ENCODE data around the gene KRTAP10-7. TPM values are rescaled to one million over a fixed set of nuclear protein-coding genes. Genes with fewer than 3 reads are reported as not detected.
A peak's percentile ranks its signal among the peaks of the same experiment; 100 is the strongest.
"Not testable (repeated sequence)": the region's sequence is repeated elsewhere in the genome, so short reads cannot be mapped to it uniquely, and the experiment has no call there.

Gene KRTAP10-7
- total RNA-seq, 1 donor from 2014 or later: not detected

DNA sequence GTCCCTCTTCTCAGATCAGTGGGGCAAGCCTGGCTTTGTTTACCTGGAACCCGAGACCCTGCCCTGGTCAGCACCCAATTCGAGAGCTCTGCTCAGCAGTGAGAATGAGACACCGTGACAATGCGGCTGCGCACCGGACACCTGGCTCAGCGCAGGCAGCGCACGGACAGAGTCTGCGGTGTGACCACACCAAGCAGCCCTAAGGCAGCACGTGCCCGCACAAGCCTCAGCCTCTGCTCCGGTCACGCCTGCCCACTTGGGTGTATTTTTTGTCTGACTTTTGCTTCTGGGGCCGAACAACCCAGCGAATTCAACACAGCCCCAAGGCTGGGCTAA is 16.2 kb downstream of the KRTAP10-7 start:
- Mint-ChIP-seq H3K27me3 (no peaks in the 10 kb centered on the region), H3K36me3 (ENCODE audit: low read depth) (peaks cover 22% of the 10 kb centered on the region), H3K4me1 (peaks cover 17% of the 10 kb centered on the region), H3K9me3 (peaks cover 22% of the 10 kb centered on the region), H3K4me3 (no peak overlapping the region), H3K27ac (no peak overlapping the region)
- DNase-seq: no peak
- intact Hi-C loops (cut with micrococcal nuclease): no loop called here

DNA sequence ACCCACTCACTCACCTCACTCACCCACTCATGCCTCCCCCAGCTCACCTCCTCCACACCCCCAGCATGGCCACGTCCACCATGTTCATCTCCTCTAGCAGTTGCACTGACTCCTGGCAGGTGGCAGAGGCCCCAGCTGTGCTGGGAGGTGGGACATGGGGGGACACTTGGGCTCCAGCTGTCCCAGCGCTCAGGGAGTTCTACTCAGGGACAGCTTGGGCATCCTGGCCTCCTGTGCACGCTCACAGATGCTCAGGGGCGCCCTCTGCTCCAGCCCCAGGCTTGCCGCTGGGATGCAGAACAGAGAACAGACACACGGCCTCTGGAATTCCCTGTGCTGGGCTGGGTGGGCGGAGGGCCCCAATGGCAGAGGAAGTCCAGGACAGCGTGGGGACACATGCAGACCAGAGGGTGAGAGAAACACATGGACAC is 16.7 kb downstream of the KRTAP10-7 start:
- Mint-ChIP-seq H3K27ac (no peak overlapping the region), H3K4me3 (no peak overlapping the region), H3K36me3 (ENCODE audit: low read depth) (peaks cover 22% of the 10 kb centered on the region), H3K27me3 (no peaks in the 10 kb centered on the region), H3K4me1 (peaks cover 17% of the 10 kb centered on the region), H3K9me3 (peaks cover 22% of the 10 kb centered on the region)
- intact Hi-C loops (cut with micrococcal nuclease): no loop called here
- DNase-seq: no peak

DNA sequence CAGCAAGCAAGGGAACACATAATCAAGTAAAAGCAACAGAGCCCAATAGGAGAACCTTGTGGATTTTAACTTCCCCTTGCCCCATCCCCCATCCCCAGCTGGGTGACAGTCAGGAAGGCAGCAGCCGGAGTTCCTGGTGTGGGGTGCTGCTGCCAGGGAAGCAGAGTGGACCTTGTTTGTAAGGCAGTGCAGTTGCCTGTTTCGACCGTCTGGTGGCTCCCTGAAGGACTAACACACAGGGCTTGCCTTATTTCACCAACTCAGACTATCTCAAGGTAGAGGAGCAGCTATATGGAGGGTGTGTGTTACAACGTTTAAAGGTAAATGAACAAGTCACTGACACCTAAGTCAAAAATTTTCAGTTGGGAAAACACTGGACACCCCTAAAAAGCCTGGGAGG is 18.1 kb downstream of the KRTAP10-7 start:
- Mint-ChIP-seq H3K27me3 (peaks cover 2% of the 10 kb centered on the region), H3K27ac (peak overlapping the region; percentile 87), H3K9me3 (peaks cover 30% of the 10 kb centered on the region)

DNA sequence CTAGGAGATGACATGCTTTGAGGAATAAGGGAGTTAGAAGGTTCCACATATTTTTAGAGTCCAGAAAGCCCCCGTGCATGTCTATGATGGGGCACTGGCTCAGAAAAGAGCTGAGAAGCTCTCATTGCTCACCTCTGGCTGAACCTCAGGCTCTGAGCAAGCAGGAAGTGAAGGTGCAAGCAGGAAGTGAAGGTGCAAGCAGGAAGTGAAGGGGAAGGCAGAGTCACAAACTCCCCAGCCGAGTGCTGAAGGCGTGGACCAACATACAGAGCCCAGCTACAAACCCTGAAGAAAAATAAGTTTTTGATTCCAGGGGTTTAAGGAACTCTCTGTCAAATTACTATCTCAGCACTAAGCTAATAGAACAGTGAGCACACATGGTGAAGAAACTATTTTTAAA is 18.5 kb downstream of the KRTAP10-7 start:
- Mint-ChIP-seq H3K36me3 (ENCODE audit: low read depth) (peaks cover 25% of the 10 kb centered on the region), H3K4me3 (peak overlapping the region; percentile 60), H3K4me1 (peaks cover 17% of the 10 kb centered on the region), H3K27me3 (peaks cover 2% of the 10 kb centered on the region), H3K27ac (peak overlapping the region; percentile 87), H3K9me3 (peaks cover 34% of the 10 kb centered on the region)
- intact Hi-C loops (cut with micrococcal nuclease): no loop called here
- peak; percentile 84 for DNase-seq

More for the DNA sequence above, 18.1 kb downstream of the KRTAP10-7 start:
- Mint-ChIP-seq H3K4me1 (peaks cover 17% of the 10 kb centered on the region), H3K4me3 (peak overlapping the region; percentile 60), H3K36me3 (ENCODE audit: low read depth) (peaks cover 23% of the 10 kb centered on the region)
- DNase-seq: no peak
- intact Hi-C loops (cut with micrococcal nuclease): no loop called here

DNA sequence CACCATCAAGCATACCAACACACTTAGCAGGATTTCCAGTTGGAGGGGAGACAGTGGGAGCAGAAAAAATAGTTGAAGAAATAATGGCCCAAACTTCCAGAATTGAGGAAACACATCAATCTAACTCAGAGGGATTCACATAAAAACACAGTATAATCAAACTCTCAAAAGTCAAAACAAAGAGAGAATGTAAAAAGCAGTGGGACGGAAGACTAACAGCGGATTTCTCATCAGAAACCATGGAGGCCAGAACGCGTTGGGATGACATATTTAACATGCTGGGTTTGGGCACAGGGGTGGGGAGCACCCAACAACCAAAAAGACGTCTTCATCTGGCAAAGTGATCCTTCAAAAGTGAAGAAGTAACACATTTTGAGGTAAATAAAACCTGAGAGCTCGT is 19.5 kb downstream of the KRTAP10-7 start:
- intact Hi-C loops (cut with micrococcal nuclease): no loop called here
- H3K4me1 Mint-ChIP-seq: peaks cover 17% of the 10 kb centered on the region
- no peak overlapping the region for H3K4me3 Mint-ChIP-seq
- H3K9me3 Mint-ChIP-seq: peaks cover 44% of the 10 kb centered on the region
- no peak for DNase-seq
- peaks cover 2% of the 10 kb centered on the region for H3K27me3 Mint-ChIP-seq
- no peak overlapping the region for H3K27ac Mint-ChIP-seq
- peaks cover 28% of the 10 kb centered on the region for H3K36me3 Mint-ChIP-seq (ENCODE audit: low read depth)

DNA sequence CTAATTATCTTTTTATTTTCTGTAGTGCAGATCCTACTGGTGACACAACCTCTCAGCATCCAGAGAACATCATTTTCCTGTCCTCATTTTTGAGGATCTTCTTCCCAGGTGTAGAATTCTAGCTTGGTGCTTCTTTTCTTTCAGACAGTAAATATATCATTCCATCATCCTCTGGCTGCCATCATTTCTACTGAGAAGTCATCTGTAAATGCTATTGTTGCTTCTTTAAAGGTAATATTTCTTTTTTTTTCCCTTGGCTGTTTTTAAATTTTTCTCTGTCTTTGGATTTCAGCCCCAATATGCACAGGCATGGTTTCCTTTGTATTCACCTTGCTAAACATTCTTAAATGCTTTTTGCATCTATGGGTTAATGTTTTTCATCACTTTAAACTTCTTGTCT is 23.2 kb downstream of the KRTAP10-7 start:
- Mint-ChIP-seq H3K36me3 (ENCODE audit: low read depth) (peaks cover 25% of the 10 kb centered on the region), H3K4me1 (peaks cover 12% of the 10 kb centered on the region), H3K9me3 (peaks cover 45% of the 10 kb centered on the region), H3K27ac (no peak overlapping the region), H3K27me3 (peaks cover 2% of the 10 kb centered on the region), H3K4me3 (no peak overlapping the region)
- no peak for DNase-seq
- intact Hi-C loops (cut with micrococcal nuclease): no loop called here

DNA sequence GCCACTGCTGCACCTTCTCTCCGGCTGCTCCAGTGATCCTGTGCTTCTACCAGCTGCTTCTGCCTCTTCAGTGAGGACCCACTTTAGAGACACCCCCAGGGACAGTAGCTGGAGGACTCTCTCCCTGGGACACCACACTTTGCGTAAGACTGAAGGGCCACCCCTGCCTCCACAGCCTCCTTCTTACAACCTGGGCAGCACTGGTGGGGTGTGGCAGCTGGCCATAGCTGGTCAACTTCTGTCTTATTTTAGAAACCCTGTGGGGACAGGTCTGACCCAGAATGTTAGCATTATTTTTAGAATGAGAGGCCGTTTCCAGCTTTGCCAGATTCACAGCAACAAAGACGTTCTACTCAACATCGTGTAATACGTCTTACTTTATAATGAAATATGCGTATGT is 25.4 kb downstream of the KRTAP10-7 start:
- Mint-ChIP-seq H3K9me3 (peaks cover 37% of the 10 kb centered on the region), H3K4me1 (peaks cover 4% of the 10 kb centered on the region)
- intact Hi-C loops (cut with micrococcal nuclease): no loop called here

DNA sequence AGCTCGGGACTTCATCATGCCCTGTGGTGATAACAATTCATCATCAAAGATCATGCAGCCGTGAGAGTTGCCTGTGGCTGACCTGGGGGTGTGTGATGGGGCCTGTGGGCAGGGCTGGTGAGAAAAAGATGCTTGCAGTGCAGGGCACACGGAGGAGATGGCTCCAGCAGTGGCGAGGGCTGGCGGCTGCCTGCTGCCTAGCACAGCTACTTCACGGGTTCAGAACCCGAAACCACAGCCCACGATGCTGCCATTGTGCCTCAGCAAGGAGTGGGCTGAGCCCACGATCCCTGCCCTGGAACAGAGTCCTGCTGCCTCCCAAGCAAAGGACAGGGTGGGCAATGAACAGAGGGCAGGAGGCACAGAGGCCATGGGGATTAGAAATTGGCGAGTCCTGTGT is 25.9 kb downstream of the KRTAP10-7 start:
- no peak for DNase-seq
- H3K4me3 Mint-ChIP-seq: no peak overlapping the region
- H3K27ac Mint-ChIP-seq: no peak overlapping the region
- H3K4me1 Mint-ChIP-seq: peaks cover 4% of the 10 kb centered on the region
- intact Hi-C loops (cut with micrococcal nuclease): no loop called here
- peaks cover 17% of the 10 kb centered on the region for H3K36me3 Mint-ChIP-seq (ENCODE audit: low read depth)
- H3K9me3 Mint-ChIP-seq: peaks cover 40% of the 10 kb centered on the region
- H3K27me3 Mint-ChIP-seq: peaks cover 2% of the 10 kb centered on the region

More for the DNA sequence above, 25.4 kb downstream of the KRTAP10-7 start:
- no peak for DNase-seq
- Mint-ChIP-seq H3K27me3 (peaks cover 2% of the 10 kb centered on the region), H3K36me3 (ENCODE audit: low read depth) (peaks cover 15% of the 10 kb centered on the region), H3K4me3 (no peak overlapping the region), H3K27ac (no peak overlapping the region)

DNA sequence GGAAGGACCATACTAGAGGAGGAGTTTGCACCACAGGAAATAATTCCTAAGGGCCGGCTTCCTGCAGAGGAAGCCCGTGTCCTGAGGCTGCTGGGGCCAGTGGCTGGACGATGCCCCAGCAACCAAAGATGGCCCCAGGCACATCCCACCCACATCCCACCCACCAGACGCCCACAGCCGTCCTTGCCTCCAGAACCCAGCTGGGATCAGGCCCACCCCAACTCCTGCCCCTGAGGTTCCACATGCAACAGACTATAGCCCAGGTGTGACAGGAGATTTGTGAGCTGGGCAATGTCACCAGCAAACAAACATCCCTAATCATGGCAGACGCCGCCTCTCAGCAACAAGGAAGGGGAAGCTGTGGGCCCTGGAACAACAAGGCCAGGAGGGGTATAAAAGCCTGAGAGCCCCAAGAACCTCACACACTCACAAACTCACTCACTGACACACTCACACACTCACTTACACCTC is 26.3 kb downstream of the KRTAP10-7 start, which contains the start of gene KRTAP10-9:
KRTAP10-9 (plus strand) TSS at position 421 of the 471 bp plus-strand sequence. CDS start 79 bp downstream, outside the sequence.
- no peak for DNase-seq
- H3K9me3 Mint-ChIP-seq: peaks cover 43% of the 10 kb centered on the region
- H3K36me3 Mint-ChIP-seq (ENCODE audit: low read depth): peaks cover 19% of the 10 kb centered on the region
- H3K27ac Mint-ChIP-seq: no peak within 1 kb of the TSS
- intact Hi-C loops (cut with micrococcal nuclease): no loop called here
- no peak within 1 kb of the TSS for H3K4me3 Mint-ChIP-seq
- H3K27me3 Mint-ChIP-seq: peaks cover 4% of the 10 kb centered on the region
- H3K4me1 Mint-ChIP-seq: peaks cover 5% of the 10 kb centered on the region

DNA sequence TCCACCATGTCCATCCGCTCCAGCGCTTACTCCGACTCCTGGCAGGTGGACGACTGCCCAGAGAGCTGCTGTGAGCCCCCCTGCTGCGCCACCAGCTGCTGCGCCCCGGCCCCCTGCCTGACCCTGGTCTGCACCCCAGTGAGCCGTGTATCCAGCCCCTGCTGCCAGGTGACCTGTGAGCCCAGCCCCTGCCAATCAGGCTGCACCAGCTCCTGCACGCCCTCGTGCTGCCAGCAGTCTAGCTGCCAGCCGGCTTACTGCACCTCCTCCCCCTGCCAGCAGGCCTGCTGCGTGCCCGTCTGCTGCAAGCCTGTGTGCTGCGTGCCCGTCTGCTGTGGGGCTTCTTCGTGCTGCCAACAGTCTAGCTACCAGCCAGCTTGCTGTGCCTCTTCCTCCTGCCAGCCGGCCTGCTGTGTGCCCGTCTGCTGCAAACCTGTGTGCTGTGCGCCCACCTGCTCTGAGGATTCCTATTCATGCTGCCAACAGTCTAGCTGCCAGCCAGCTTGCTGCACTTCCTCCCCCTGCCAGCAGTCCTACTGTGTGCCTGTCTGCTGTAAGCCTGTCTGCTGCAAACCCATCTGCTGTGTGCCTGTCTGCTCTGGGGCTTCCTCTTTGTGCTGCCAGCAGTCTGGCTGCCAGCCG is 26.9 kb downstream of the KRTAP10-7 start:
- H3K4me1 Mint-ChIP-seq; H3K4me3 Mint-ChIP-seq; H3K27me3 Mint-ChIP-seq; H3K27ac Mint-ChIP-seq; DNase-seq; intact Hi-C loops (cut with micrococcal nuclease): not testable (repeated sequence)
- peaks cover 20% of the 10 kb centered on the region for H3K36me3 Mint-ChIP-seq (ENCODE audit: low read depth)
- peaks cover 49% of the 10 kb centered on the region for H3K9me3 Mint-ChIP-seq

DNA sequence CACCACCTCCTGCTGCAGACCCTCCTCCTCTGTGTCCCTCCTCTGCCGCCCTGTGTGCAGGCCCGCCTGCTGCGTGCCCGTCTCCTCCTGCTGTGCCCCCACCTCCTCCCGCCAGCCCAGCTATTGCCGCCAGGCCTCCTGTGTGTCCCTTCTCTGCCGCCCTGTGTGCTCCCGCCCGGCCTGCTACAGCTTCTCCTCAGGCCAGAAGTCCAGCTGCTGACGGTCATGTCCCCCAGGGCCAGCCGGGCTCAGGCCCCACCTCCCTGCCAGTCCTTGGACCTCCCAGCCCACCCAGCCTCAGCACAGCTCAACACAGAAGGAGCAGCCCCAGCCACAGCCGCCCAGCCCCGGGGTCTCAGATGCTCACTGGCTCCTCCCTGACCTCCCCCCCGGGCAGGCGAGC is 27.4 kb downstream of the KRTAP10-7 start:
- intact Hi-C loops (cut with micrococcal nuclease); H3K27ac Mint-ChIP-seq; H3K4me1 Mint-ChIP-seq: not testable (repeated sequence)

DNA sequence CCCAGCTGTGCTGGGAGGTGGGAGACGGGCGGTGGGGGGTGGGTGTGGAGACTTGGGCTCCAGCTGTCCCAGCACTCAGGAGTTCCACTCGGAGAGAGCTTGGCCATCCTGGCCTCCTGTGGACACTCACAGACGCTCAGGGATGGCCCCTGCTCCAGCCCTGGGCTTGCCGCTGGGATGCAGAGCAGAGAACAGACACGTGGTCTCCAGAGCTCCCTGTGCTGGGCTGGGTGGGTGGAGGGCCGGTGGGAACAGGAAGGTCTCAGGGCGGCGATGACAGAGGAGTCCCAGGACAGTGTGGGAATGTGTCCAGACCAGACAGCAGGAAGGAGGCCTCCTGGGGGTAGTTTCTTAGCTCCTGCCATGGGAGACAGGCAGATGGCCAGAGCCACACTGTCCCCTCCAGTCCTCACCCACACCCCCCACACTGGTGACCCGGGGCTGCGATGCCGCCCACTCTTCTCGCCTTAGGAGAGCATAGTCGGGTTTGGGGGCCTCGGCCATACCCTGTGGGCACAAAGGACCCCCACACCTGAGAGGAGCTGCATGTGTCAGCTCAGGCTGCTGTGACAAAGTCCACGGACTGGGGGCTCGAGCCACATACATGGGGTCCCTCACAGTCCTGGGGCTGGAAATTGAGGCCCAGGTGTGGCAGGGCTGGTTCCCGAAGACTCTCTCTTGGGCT is 28.5 kb downstream of the KRTAP10-7 start:
- peaks cover 20% of the 10 kb centered on the region for H3K36me3 Mint-ChIP-seq (ENCODE audit: low read depth)
- no peak for DNase-seq
- peaks cover 6% of the 10 kb centered on the region for H3K4me1 Mint-ChIP-seq
- H3K27ac Mint-ChIP-seq: no peak overlapping the region
- peaks cover 45% of the 10 kb centered on the region for H3K9me3 Mint-ChIP-seq
- peaks cover 6% of the 10 kb centered on the region for H3K27me3 Mint-ChIP-seq
- H3K4me3 Mint-ChIP-seq: no peak overlapping the region
- intact Hi-C loops (cut with micrococcal nuclease): no loop called here

More for the DNA sequence above, 27.4 kb downstream of the KRTAP10-7 start:
- H3K4me3 Mint-ChIP-seq, H3K27me3 Mint-ChIP-seq, DNase-seq: not testable (repeated sequence)
- Mint-ChIP-seq H3K9me3 (peaks cover 45% of the 10 kb centered on the region), H3K36me3 (ENCODE audit: low read depth) (peaks cover 20% of the 10 kb centered on the region)

DNA sequence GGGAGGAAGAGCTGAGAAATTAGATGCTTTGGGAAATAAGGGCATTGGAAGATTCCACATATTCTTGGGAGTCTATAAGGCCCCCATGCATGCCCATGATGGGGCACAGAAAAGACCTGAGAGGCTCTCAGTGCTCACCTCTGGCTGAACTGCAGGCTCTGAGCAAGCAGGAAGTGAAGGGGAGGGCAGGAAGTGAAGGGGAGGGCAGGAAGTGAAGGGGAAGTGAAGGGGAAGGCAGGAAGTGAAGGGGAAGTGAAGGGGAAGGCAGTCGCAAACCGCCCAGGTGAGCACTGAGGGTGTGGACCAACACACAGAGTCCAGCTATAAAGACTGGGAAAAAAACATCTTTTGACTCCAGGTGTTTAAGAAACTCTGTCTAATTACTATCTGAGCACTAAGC is 30.0 kb downstream of the KRTAP10-7 start:
- H3K9me3 Mint-ChIP-seq: peaks cover 42% of the 10 kb centered on the region
- intact Hi-C loops (cut with micrococcal nuclease): no loop called here
- peaks cover 6% of the 10 kb centered on the region for H3K4me1 Mint-ChIP-seq
- no peak overlapping the region for H3K27ac Mint-ChIP-seq
- H3K36me3 Mint-ChIP-seq (ENCODE audit: low read depth): peaks cover 16% of the 10 kb centered on the region
- no peak for DNase-seq
- peaks cover 11% of the 10 kb centered on the region for H3K27me3 Mint-ChIP-seq
- H3K4me3 Mint-ChIP-seq: no peak overlapping the region

DNA sequence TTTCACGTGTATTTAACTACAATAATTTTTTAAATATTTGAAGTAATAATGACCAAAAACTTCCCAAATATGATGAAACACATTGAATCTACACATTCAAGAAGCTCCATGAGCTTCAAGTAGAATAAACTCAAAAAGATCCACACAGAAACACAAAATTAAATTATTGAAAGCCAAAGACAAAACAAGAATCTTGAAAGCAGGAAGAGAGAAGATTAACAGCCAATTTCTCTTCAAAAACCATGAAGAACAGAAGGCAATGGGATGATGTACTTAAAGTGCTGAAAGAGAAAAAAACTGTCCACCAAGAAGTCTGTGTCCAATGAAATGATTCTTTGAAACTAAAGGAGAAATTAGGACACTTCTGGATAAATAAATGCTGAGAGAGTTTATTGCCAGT is 31.7 kb downstream of the KRTAP10-7 start:
- Mint-ChIP-seq H3K27ac (no peak overlapping the region), H3K9me3 (peaks cover 42% of the 10 kb centered on the region), H3K36me3 (ENCODE audit: low read depth) (peaks cover 16% of the 10 kb centered on the region), H3K27me3 (peaks cover 11% of the 10 kb centered on the region), H3K4me1 (peaks cover 6% of the 10 kb centered on the region), H3K4me3 (no peak overlapping the region)
- intact Hi-C loops (cut with micrococcal nuclease): no loop called here
- no peak for DNase-seq

Measured in activated CD4-positive, alpha-beta T cell treated with anti-CD3 and anti-CD28 coated beads, Interleukin-2, amount 10 ng/mL, durations not matched to agents 24 days and 14 days (primary cell).